HCT116 (cell line): ENCODE results near the gene BTNL9. TPM values are rescaled to one million over a fixed set of nuclear protein-coding genes. Genes with fewer than 3 reads are reported as not detected.

Source experiments
- ATAC-seq: fragments of 200-7000 bp; cut with Tn5 transposase; 2 replicates; pipeline ENCODE4 v1.9.1; 2020; ENCODE audit warnings: mild to moderate bottlenecking, moderate library complexity
- BruUV-seq: library from RNA; stranded (reverse); fragments of 400-500 nt; replicated peaks from 2 replicates; lab custom pipeline; 2021; lab: Mats Ljungman, UMichigan
- CTCF ChIA-PET: fragments of 300-600 bp; sonication (Branson Sonifier 250); formaldehyde crosslinking; loops from one replicate; lab custom pipeline; 2021; ENCODE audit warnings: antibody characterized with exemption; lab: Charles Lee
- POLR2A ChIA-PET: fragments of 300-600, 350-600 bp; sonication (Branson Sonifier 250); formaldehyde crosslinking; loops from one replicate; lab custom pipeline; 2021; ENCODE audit warnings: antibody characterized with exemption; lab: Charles Lee
- RAD21 ChIA-PET, 2 experiments: fragments of 300-600 bp; sonication (Branson Sonifier 250); formaldehyde crosslinking; loops; one replicate each; lab custom pipeline; 2023; ENCODE audit warnings: low total read pairs in 2 of 2; ENCODE audit not compliant: uncharacterized antibody in 2 of 2, unreplicated experiment in 2 of 2, low non-redundant PET in 1 of 2; lab: Charles Lee
- DNase-seq: peaks from one replicate; pipeline ENCODE4 v3.0.0-alpha.2; 2010; ENCODE audit warnings: low read depth, low spot score
- H2AFZ ChIP-seq: fragments of 200-600 bp; shearing (Covaris generic), sonication (generic); 2 replicates; pipeline ENCODE4 v1.6.1; 2017; ENCODE audit warnings: low read depth, mixed run types, mixed read lengths, antibody characterized with exemption, low read length; ENCODE audit not compliant: poor library complexity, severe bottlenecking
- H3K27ac ChIP-seq: 2 replicates; pipeline ENCODE4 v1.5.1; 2012; ENCODE audit warnings: low read depth, low read length
- H3K27me3 ChIP-seq: fragments of 200-600 bp; sonication (generic); 2 replicates; pipeline ENCODE4 v1.6.1; 2016; ENCODE audit warnings: mixed run types, low read length, mixed read lengths; ENCODE audit not compliant: insufficient read depth
- H3K36me3 ChIP-seq, 2 experiments: fragments of 200-500 bp in 1 of 2; fragments of 200-600 bp in 1 of 2; sonication (Bioruptor generic) in 1 of 2; sonication (generic) in 1 of 2; 2 replicates each; pipeline versions ENCODE4 v1.5.1 to v1.6.1; 2014 to 2016; ENCODE audit warnings: low read length in 2 of 2, inconsistent platforms in 1 of 2, mixed read lengths in 1 of 2, mixed run types in 1 of 2; ENCODE audit not compliant: insufficient read depth in 2 of 2, control insufficient read depth in 1 of 2
- H3K4me1 ChIP-seq, 2 experiments: fragments of 200-600 bp in 1 of 2; sonication (generic) in 1 of 2; 2 replicates each; pipeline versions ENCODE4 v1.5.1 to v1.6.1; 2012 to 2017; ENCODE audit warnings: low read length in 2 of 2, inconsistent platforms in 1 of 2, mild to moderate bottlenecking in 1 of 2, mixed read lengths in 1 of 2, mixed run types in 1 of 2, moderate library complexity in 1 of 2; ENCODE audit not compliant: insufficient read depth in 2 of 2, control insufficient read depth in 1 of 2
- H3K4me2 ChIP-seq: fragments of 200-600 bp; sonication (generic); 2 replicates; pipeline ENCODE4 v1.6.1; 2017; ENCODE audit warnings: mixed run types, low read length, mixed read lengths
- H3K4me3 ChIP-seq, 2 experiments: fragments of 200-600 bp in 1 of 2; sonication (generic) in 1 of 2; replicated peaks in 1 of 2; 2 replicates each; pipeline ENCODE4 v1.5.1; 2011 to 2016; ENCODE audit warnings: low read length in 2 of 2, control low read depth in 1 of 2, low read depth in 1 of 2, mild to moderate bottlenecking in 1 of 2, mixed read lengths in 1 of 2, mixed run types in 1 of 2
- H3K79me2 ChIP-seq: fragments of 200-600 bp; sonication (generic); 2 replicates; pipeline ENCODE4 v1.6.1; 2017; ENCODE audit warnings: mild to moderate bottlenecking, mixed run types, low read length, moderate library complexity, mixed read lengths; ENCODE audit not compliant: insufficient read depth
- H3K9ac ChIP-seq: fragments of 200-600 bp; sonication (generic); 2 replicates; pipeline ENCODE4 v1.6.1; 2016; ENCODE audit warnings: low read length, mixed read lengths
- H3K9me2 ChIP-seq: fragments of 200-600 bp; sonication (generic), shearing (Covaris generic); 2 replicates; pipeline ENCODE4 v1.6.1; 2017; ENCODE audit warnings: mixed run types, mild to moderate bottlenecking, moderate library complexity; ENCODE audit not compliant: insufficient read depth
- H3K9me3 ChIP-seq, 2 experiments: fragments of 200-500 bp in 1 of 2; fragments of 200-600 bp in 1 of 2; sonication (Bioruptor generic) in 1 of 2; sonication (generic) in 1 of 2; 2 replicates each; pipeline ENCODE4 v1.6.1; 2014 to 2017; ENCODE audit warnings: low read length in 2 of 2, mixed read lengths in 2 of 2, inconsistent platforms in 1 of 2, low read depth in 1 of 2, mild to moderate bottlenecking in 1 of 2, mixed run types in 1 of 2, moderate library complexity in 1 of 2; ENCODE audit not compliant: control insufficient read depth in 1 of 2, insufficient read depth in 1 of 2
- H4K20me1 ChIP-seq: fragments of 200-600 bp; sonication (generic), shearing (Covaris generic); 2 replicates; pipeline ENCODE4 v1.6.1; 2017; ENCODE audit warnings: mixed run types, mild to moderate bottlenecking, moderate library complexity; ENCODE audit not compliant: insufficient read depth
- ATF3 ChIP-seq: IDR thresholded peaks from 2 replicates; pipeline ENCODE4 v1.6.1; 2012
- CBX3 ChIP-seq: IDR thresholded peaks from 2 replicates; pipeline ENCODE4 v1.6.1; 2012; ENCODE audit warnings: low read depth
- CEBPB ChIP-seq: IDR thresholded peaks from 2 replicates; pipeline ENCODE4 v1.6.1; 2012; ENCODE audit warnings: low read depth
- EZH2 ChIP-seq: fragments of 200-600 bp; sonication (generic); IDR thresholded peaks from 2 replicates; pipeline ENCODE4 v1.6.1; 2017; ENCODE audit warnings: antibody characterized with exemption, mixed run types
- EZH2phosphoT487 ChIP-seq: fragments of 200-600 bp; IDR thresholded peaks from 2 replicates; pipeline ENCODE4 v1.6.1; 2018; ENCODE audit warnings: antibody characterized with exemption, borderline replicate concordance
- FOSL1 ChIP-seq: IDR thresholded peaks from 2 replicates; pipeline ENCODE4 v1.6.1; 2012; ENCODE audit warnings: low read depth
- JUND ChIP-seq: IDR thresholded peaks from 2 replicates; pipeline ENCODE4 v1.6.1; 2012
- POLR2A ChIP-seq: IDR thresholded peaks from 2 replicates; pipeline ENCODE4 v1.7.0; 2011; ENCODE audit warnings: borderline replicate concordance; ENCODE audit not compliant: insufficient read depth, insufficient read length; ENCODE audit errors: extremely low read depth
- POLR2AphosphoS5 ChIP-seq: IDR thresholded peaks from 2 replicates; pipeline ENCODE4 v1.6.1; 2011; ENCODE audit warnings: mild to moderate bottlenecking, low read depth, low read length, moderate library complexity
- RAD21 ChIP-seq: IDR thresholded peaks from 2 replicates; pipeline ENCODE4 v1.6.1; 2012; ENCODE audit warnings: low read depth, mild to moderate bottlenecking
- SIN3A ChIP-seq: IDR thresholded peaks from 2 replicates; pipeline ENCODE4 v1.6.1; 2012; ENCODE audit warnings: low read depth
- SP1 ChIP-seq: IDR thresholded peaks from 2 replicates; pipeline ENCODE4 v1.6.1; 2012; ENCODE audit warnings: low read depth
- SRF ChIP-seq: IDR thresholded peaks from 2 replicates; pipeline ENCODE4 v1.6.1; 2012; ENCODE audit warnings: low read depth
- TCF7L2 ChIP-seq: IDR thresholded peaks from 2 replicates; pipeline ENCODE4 v1.7.0; 2011; ENCODE audit warnings: borderline replicate concordance, inconsistent platforms; ENCODE audit not compliant: insufficient read depth, insufficient read length; ENCODE audit errors: extremely low read depth
- YY1 ChIP-seq: IDR thresholded peaks from 2 replicates; pipeline ENCODE4 v1.6.1; 2011; ENCODE audit warnings: low read length, low read depth, moderate library complexity, mild to moderate bottlenecking; ENCODE audit not compliant: insufficient replicate concordance; ENCODE audit errors: extremely low read depth
- ZFX ChIP-seq: fragments of 450-650 bp; IDR thresholded peaks from 2 replicates; pipeline ENCODE4 v1.6.1; 2017
- intact Hi-C: fragments of 100-400 bp; cut with micrococcal nuclease; formaldehyde crosslinking; loops from 2 replicates; pipeline ENCODE4 v1.10.0; 2022
- total RNA-seq: library from RNA; stranded (reverse); gene quantifications from one replicate; pipeline ENCODE4 v1.2.1, GENCODE V29; 2021; ENCODE audit not compliant: unreplicated experiment
- TF ChIP-seq, protein P1 (sequence below), 3 experiments: fragments of 200-600 bp in 1 of 3; sonication (generic) in 1 of 3; IDR thresholded peaks in 2 of 3; conservative IDR thresholded peaks in 1 of 3; 2 replicates each; pipeline ENCODE4 v1.5.1; 2012 to 2017; ENCODE audit warnings: low read depth in 2 of 3, low read length in 2 of 3, antibody characterized with exemption in 1 of 3, borderline replicate concordance in 1 of 3, control low read depth in 1 of 3, mild to moderate bottlenecking in 1 of 3, mixed read lengths in 1 of 3, mixed run types in 1 of 3, moderate library complexity in 1 of 3; ENCODE audit not compliant: insufficient read depth in 1 of 3
- TF ChIP-seq, protein P2 (sequence below): IDR thresholded peaks from 2 replicates; pipeline ENCODE4 v1.6.1; 2011; ENCODE audit warnings: mild to moderate bottlenecking, low read length, moderate library complexity; ENCODE audit not compliant: insufficient replicate concordance; ENCODE audit errors: extremely low read depth

Gene BTNL9
- total RNA-seq, 1 experiment from 2014 or later, result 11.7 TPM

DNA sequence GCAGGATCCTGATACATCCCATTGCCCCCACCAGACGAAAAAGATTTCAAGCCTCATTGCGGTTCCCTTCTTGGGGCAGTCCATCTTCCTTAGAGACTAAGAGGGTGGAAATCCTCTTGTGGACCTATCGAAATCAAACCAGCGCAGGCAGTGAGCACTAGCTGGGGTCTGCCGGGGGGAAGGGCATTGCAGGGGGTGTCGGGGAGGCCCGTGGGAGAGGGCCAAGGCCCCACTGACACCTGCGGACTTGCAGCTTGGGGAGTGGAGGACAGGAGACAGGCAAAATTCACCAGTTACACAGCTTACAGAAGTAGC is 522 bp downstream of the BTNL9 start:
- DNase-seq (no peak), ATAC-seq (no peak)
- ChIA-PET POLR2A (no interaction called here), RAD21 (interaction anchor here in 1 of 2 experiments (0.6 kb wide), 1 partner anchor 111 kb away, joined by 3 read pairs; no protein-coding TSS in a partner anchor), CTCF (no interaction called here)
- H4K20me1 ChIP-seq, result no peaks in the 10 kb centered on the region
- TF ChIP-seq POLR2A (no peak), SRF (no peak), RAD21 (no peak), SIN3A (no peak), CEBPB (no peak), ATF3 (no peak), EZH2 (no peak), FOSL1 (no peak)
- no peaks in the 10 kb centered on the region for H3K9me3 ChIP-seq
- BruUV-seq, result no TSS peak
- peaks cover 13% of the 10 kb centered on the region; the same call in 1 of the 2 replicates for H3K27me3 ChIP-seq
- no peaks in the 10 kb centered on the region for H3K79me2 ChIP-seq
- H3K4me2 ChIP-seq, result no peak overlapping the region
- no peak overlapping the region for H2AFZ ChIP-seq
- no peaks in the 10 kb centered on the region for H3K9me2 ChIP-seq
- no peak overlapping the region for H3K4me3 ChIP-seq
- no peak overlapping the region for H3K27ac ChIP-seq
- intact Hi-C loops, result loop anchor here (10.0 kb wide), 1 partner anchor 114 kb away; no protein-coding TSS in a partner anchor
- no peak overlapping the region for H3K9ac ChIP-seq
- H3K4me1 ChIP-seq, result peaks cover 6 to 7% of the 10 kb centered on the region in 2 experiments; a peak in 2 of 4 replicates
- H3K36me3 ChIP-seq, result no peaks in the 10 kb centered on the region

GRCh38 chr5:181041043-181041442 is 977 bp downstream of the BTNL9 start:
- intact Hi-C loops, result loop anchor here (10.0 kb wide), 1 partner anchor 114 kb away; no protein-coding TSS in a partner anchor
- Histone ChIP-seq H3K4me1 (peaks cover 6 to 7% of the 10 kb centered on the region in 2 experiments; a peak in 2 of 4 replicates), H3K4me2 (no peak overlapping the region), H3K9ac (no peak overlapping the region), H3K36me3 (no peaks in the 10 kb centered on the region), H3K79me2 (no peaks in the 10 kb centered on the region), H3K27ac (no peak overlapping the region), H4K20me1 (no peaks in the 10 kb centered on the region), H3K27me3 (peaks cover 16% of the 10 kb centered on the region; the same call in 1 of the 2 replicates), H3K9me2 (no peaks in the 10 kb centered on the region), H3K4me3 (no peak overlapping the region), H3K9me3 (no peaks in the 10 kb centered on the region), H2AFZ (no peak overlapping the region)
- ATAC-seq, result no peak
- no TSS peak for BruUV-seq
- ChIA-PET CTCF (no interaction called here), RAD21 (no interaction called here), POLR2A (no interaction called here)
- TF ChIP-seq CEBPB (no peak), SIN3A (no peak), RAD21 (no peak), JUND (no peak), SP1 (no peak), YY1 (no peak), TCF7L2 (no peak), EZH2 (no peak), POLR2AphosphoS5 (no peak), POLR2A (no peak), EZH2phosphoT487 (no peak), ZFX (no peak), FOSL1 (no peak), CBX3 (no peak)
- TF ChIP-seq, protein P1, sequence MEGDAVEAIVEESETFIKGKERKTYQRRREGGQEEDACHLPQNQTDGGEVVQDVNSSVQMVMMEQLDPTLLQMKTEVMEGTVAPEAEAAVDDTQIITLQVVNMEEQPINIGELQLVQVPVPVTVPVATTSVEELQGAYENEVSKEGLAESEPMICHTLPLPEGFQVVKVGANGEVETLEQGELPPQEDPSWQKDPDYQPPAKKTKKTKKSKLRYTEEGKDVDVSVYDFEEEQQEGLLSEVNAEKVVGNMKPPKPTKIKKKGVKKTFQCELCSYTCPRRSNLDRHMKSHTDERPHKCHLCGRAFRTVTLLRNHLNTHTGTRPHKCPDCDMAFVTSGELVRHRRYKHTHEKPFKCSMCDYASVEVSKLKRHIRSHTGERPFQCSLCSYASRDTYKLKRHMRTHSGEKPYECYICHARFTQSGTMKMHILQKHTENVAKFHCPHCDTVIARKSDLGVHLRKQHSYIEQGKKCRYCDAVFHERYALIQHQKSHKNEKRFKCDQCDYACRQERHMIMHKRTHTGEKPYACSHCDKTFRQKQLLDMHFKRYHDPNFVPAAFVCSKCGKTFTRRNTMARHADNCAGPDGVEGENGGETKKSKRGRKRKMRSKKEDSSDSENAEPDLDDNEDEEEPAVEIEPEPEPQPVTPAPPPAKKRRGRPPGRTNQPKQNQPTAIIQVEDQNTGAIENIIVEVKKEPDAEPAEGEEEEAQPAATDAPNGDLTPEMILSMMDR (IDR thresholded peaks at IDR 0.05 in 2 of 3, conservative IDR thresholded peaks at IDR 0.05 in 1 of 3; ENCODE audit: borderline replicate concordance in 1 of 3, insufficient read depth in 1 of 3, low read depth in 2 of 3, low read length in 2 of 3), result no peak
- TF ChIP-seq, protein P2, sequence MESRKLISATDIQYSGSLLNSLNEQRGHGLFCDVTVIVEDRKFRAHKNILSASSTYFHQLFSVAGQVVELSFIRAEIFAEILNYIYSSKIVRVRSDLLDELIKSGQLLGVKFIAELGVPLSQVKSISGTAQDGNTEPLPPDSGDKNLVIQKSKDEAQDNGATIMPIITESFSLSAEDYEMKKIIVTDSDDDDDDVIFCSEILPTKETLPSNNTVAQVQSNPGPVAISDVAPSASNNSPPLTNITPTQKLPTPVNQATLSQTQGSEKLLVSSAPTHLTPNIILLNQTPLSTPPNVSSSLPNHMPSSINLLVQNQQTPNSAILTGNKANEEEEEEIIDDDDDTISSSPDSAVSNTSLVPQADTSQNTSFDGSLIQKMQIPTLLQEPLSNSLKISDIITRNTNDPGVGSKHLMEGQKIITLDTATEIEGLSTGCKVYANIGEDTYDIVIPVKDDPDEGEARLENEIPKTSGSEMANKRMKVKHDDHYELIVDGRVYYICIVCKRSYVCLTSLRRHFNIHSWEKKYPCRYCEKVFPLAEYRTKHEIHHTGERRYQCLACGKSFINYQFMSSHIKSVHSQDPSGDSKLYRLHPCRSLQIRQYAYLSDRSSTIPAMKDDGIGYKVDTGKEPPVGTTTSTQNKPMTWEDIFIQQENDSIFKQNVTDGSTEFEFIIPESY, result no peak
- DNase-seq, result no peak
